ENCODE results near the gene PCBP3.
A peak's percentile ranks its signal among the peaks of the same experiment; 100 is the strongest.

The PCBP3 gene

GRCh38 chr21:45921917-45922316 lies 278.4 kb downstream of the PCBP3 start:
- no peak overlapping the region for H3K4me3 ChIP-seq (replicated peaks in 1 of 2; ENCODE audit: low read depth in 2 of 2, low read length in 2 of 2)
- DNase-seq (ENCODE audit: low read depth in 2 of 2): no peak
- TF ChIP-seq CTCF (IDR thresholded peaks at IDR 0.05; ENCODE audit: low read depth, low read length): no peak

GRCh38 chr21:45922648-45923047 lies 279.1 kb downstream of the PCBP3 start:
- no peak for DNase-seq (ENCODE audit: low read depth in 2 of 2)
- no peak for TF ChIP-seq CTCF (IDR thresholded peaks at IDR 0.05; ENCODE audit: low read depth, low read length)
- H3K4me3 ChIP-seq (replicated peaks in 1 of 2; ENCODE audit: low read depth in 2 of 2, low read length in 2 of 2): no peak overlapping the region

- TF ChIP-seq CTCF (IDR thresholded peaks at IDR 0.05; ENCODE audit: low read depth, low read length): peak; percentile 96
- DNase-seq (ENCODE audit: low read depth in 2 of 2): peak; percentile 83 to 87
- no peak overlapping the region for H3K4me3 ChIP-seq (replicated peaks in 1 of 2; ENCODE audit: low read depth in 2 of 2, low read length in 2 of 2)
These were observed 279.6 kb downstream of the PCBP3 start for GRCh38 chr21:45923146-45923545.

GRCh38 chr21:45926281-45926680 lies 282.8 kb downstream of the PCBP3 start:
- DNase-seq (ENCODE audit: low read depth in 2 of 2): peak; percentile 16 to 28
- peak; percentile 28 for TF ChIP-seq CTCF (IDR thresholded peaks at IDR 0.05; ENCODE audit: low read depth, low read length)
- no peak overlapping the region for H3K4me3 ChIP-seq (replicated peaks in 1 of 2; ENCODE audit: low read depth in 2 of 2, low read length in 2 of 2)

GRCh38 chr21:45927032-45927431 lies 283.5 kb downstream of the PCBP3 start:
- H3K4me3 ChIP-seq (replicated peaks in 1 of 2; ENCODE audit: low read depth in 2 of 2, low read length in 2 of 2): no peak overlapping the region
- TF ChIP-seq CTCF (IDR thresholded peaks at IDR 0.05; ENCODE audit: low read depth, low read length): no peak
- DNase-seq (ENCODE audit: low read depth in 2 of 2): no peak

- no peak for TF ChIP-seq CTCF (IDR thresholded peaks at IDR 0.05; ENCODE audit: low read depth, low read length)
- H3K4me3 ChIP-seq (replicated peaks in 1 of 2; ENCODE audit: low read depth in 2 of 2, low read length in 2 of 2): no peak overlapping the region
- DNase-seq (ENCODE audit: low read depth in 2 of 2): no peak
These were observed 284.6 kb downstream of the PCBP3 start for GRCh38 chr21:45927851-45928850.

Data from cardiac fibroblast (primary cell).